HepG2 (cell line): ENCODE data around the gene IGFALS. TPM values are rescaled to one million over a fixed set of nuclear protein-coding genes. Genes with fewer than 3 reads are reported as not detected.

ENCODE experiments used
- ATAC-seq: fragments of 200-7000 bp; cut with Tn5 transposase; 3 replicates; pipeline ENCODE4 v1.9.1; 2020; ENCODE audit warnings: mild to moderate bottlenecking, moderate library complexity
- BruUV-seq: library from RNA; stranded (reverse); fragments of 400-500 nt; replicated peaks from 2 replicates; lab custom pipeline; 2021; lab: Mats Ljungman, UMichigan
- CTCF ChIA-PET: fragments of 300-600 bp; formaldehyde crosslinking; extraction: SDS; loops from one replicate; lab custom pipeline; 2021; ENCODE audit warnings: low total read pairs, inconsistent platforms, low intra/inter-chr PET ratio; lab: Yijun Ruan, JAX
- POLR2A ChIA-PET: fragments of 350-600 bp; sonication (Branson Sonifier 250); formaldehyde crosslinking; loops from one replicate; lab custom pipeline; 2020; ENCODE audit warnings: antibody characterized with exemption, inconsistent platforms; lab: Yijun Ruan, JAX
- DNase-seq: peaks from one replicate; pipeline ENCODE4 v3.0.0-alpha.2; 2015; ENCODE audit warnings: low spot score
- FAIRE-seq: peaks from 3 replicates; lab custom pipeline; 2011; peaks lifted over from hg19 to GRCh38; lab: Jason Lieb, UNC
- H2AFZ ChIP-seq: one replicate; pipeline ENCODE4 v1.6.1; 2011; ENCODE audit warnings: low read length, inconsistent platforms
- H3K27ac ChIP-seq: fragments of 300-600 bp; 3 replicates; pipeline ENCODE4 v1.8.0; 2011; ENCODE audit warnings: mixed run types, mild to moderate bottlenecking, mixed read lengths, low read length, inconsistent platforms; ENCODE audit not compliant: insufficient read depth; ENCODE audit errors: extremely low read length
- H3K27me3 ChIP-seq, 2 experiments: fragments of 200-600 bp in 1 of 2; 2 replicates in 1 of 2; 3 replicates in 1 of 2; pipeline versions ENCODE4 v1.6.0 to v1.8.0; 2011; ENCODE audit warnings: low read length in 2 of 2, mild to moderate bottlenecking in 2 of 2, moderate library complexity in 2 of 2, inconsistent platforms in 1 of 2; ENCODE audit not compliant: insufficient read depth in 2 of 2, control insufficient read depth in 1 of 2
- H3K36me3 ChIP-seq, 2 experiments: fragments of 200-600 bp in 1 of 2; replicated peaks in 1 of 2; 2 replicates in 1 of 2; 3 replicates in 1 of 2; pipeline versions ENCODE4 v1.5.1 to v1.8.0; 2011; ENCODE audit warnings: low read length in 2 of 2, inconsistent platforms in 1 of 2; ENCODE audit not compliant: insufficient read depth in 2 of 2, control insufficient read depth in 1 of 2
- H3K4me1 ChIP-seq: 2 replicates; pipeline ENCODE4 v1.5.1; 2012; ENCODE audit warnings: low read length, inconsistent platforms; ENCODE audit not compliant: insufficient read depth
- H3K4me2 ChIP-seq: 2 replicates; pipeline ENCODE4 v1.6.0; 2011; ENCODE audit warnings: low read depth, low read length, inconsistent platforms
- H3K4me3 ChIP-seq, 3 experiments: fragments of 200-600 bp in 1 of 3; sonication (generic), shearing (Covaris generic) in 1 of 3; replicated peaks in 1 of 3; 2 replicates each; pipeline ENCODE4 v1.5.1; 2011 to 2016; ENCODE audit warnings: low read length in 3 of 3, inconsistent platforms in 2 of 3, low read depth in 2 of 3, mild to moderate bottlenecking in 2 of 3, control low read depth in 1 of 3, mixed read lengths in 1 of 3; ENCODE audit not compliant: insufficient read depth in 1 of 3
- H3K79me2 ChIP-seq: one replicate; pipeline ENCODE4 v1.6.1; 2011; ENCODE audit warnings: low read length, inconsistent platforms; ENCODE audit not compliant: insufficient read depth
- H3K9ac ChIP-seq: 2 replicates; pipeline ENCODE4 v1.6.0; 2011; ENCODE audit warnings: mild to moderate bottlenecking, low read depth, low read length, inconsistent platforms; ENCODE audit not compliant: insufficient read depth
- H3K9me3 ChIP-seq: 2 replicates; pipeline ENCODE4 v1.5.1; 2012; ENCODE audit warnings: mild to moderate bottlenecking, low read length
- H4K20me1 ChIP-seq: 2 replicates; pipeline ENCODE4 v1.6.0; 2011; ENCODE audit warnings: inconsistent platforms, mild to moderate bottlenecking, low read length, moderate library complexity; ENCODE audit not compliant: insufficient read depth
- ARID2 ChIP-seq: sonication (generic); formaldehyde crosslinking; IDR thresholded peaks from 2 replicates; pipeline ENCODE4 v1.8.1; 2022; ENCODE audit warnings: mild to moderate bottlenecking, missing genetic modification reagents, borderline replicate concordance
- ARID5B ChIP-seq: IDR thresholded peaks from 2 replicates; pipeline ENCODE4 v1.4.0; 2020; ENCODE audit warnings: mild to moderate bottlenecking, missing genetic modification reagents
- CBX2 ChIP-seq, 2 experiments: fragments of 200-600 bp in 1 of 2; sonication (generic); formaldehyde crosslinking in 1 of 2; IDR thresholded peaks; 2 replicates each; pipeline versions ENCODE4 v1.7.0 to v1.8.1; 2018 to 2022; ENCODE audit warnings: low read depth in 2 of 2, low read length in 1 of 2, mild to moderate bottlenecking in 1 of 2, missing genetic modification reagents in 1 of 2
- FOXA1 ChIP-seq, 2 experiments: fragments of 450-650 bp in 1 of 2; sonication (generic) in 1 of 2; formaldehyde crosslinking in 1 of 2; IDR thresholded peaks; 2 replicates each; pipeline versions ENCODE4 v1.4.0 to v1.6.1; 2016 to 2020; ENCODE audit warnings: missing genetic modification reagents in 1 of 2
- MATR3 ChIP-seq: sonication (generic); formaldehyde crosslinking; IDR thresholded peaks from 2 replicates; pipeline ENCODE4 v1.4.0; 2020; ENCODE audit warnings: missing genetic modification reagents
- NFATC3 ChIP-seq: sonication (generic); formaldehyde crosslinking; IDR thresholded peaks from 2 replicates; pipeline ENCODE4 v1.5.1; 2020; ENCODE audit warnings: mild to moderate bottlenecking, missing genetic modification reagents
- NFKBIZ ChIP-seq: IDR thresholded peaks from 2 replicates; pipeline ENCODE4 v1.6.1; 2018; ENCODE audit warnings: missing genetic modification reagents, missing compliant biosample characterization
- NR2F1 ChIP-seq, 2 experiments: fragments of 450-650 bp in 1 of 2; formaldehyde crosslinking in 1 of 2; IDR thresholded peaks; 2 replicates each; pipeline versions ENCODE4 v1.5.0 to v1.6.1; 2016 to 2020; ENCODE audit warnings: mild to moderate bottlenecking in 1 of 2, missing compliant biosample characterization in 1 of 2, missing genetic modification reagents in 1 of 2, moderate library complexity in 1 of 2
- PHF20 ChIP-seq: sonication (generic); formaldehyde crosslinking; IDR thresholded peaks from 2 replicates; pipeline ENCODE4 v1.5.0; 2020; ENCODE audit warnings: mild to moderate bottlenecking, missing genetic modification reagents
- POLR2A ChIP-seq, 2 experiments: IDR thresholded peaks; 2 replicates each; pipeline ENCODE4 v1.6.1; 2011; ENCODE audit warnings: low read depth in 2 of 2, low read length in 2 of 2, mild to moderate bottlenecking in 1 of 2, moderate library complexity in 1 of 2; ENCODE audit not compliant: insufficient read depth in 1 of 2
- TRAFD1 ChIP-seq: sonication (generic); formaldehyde crosslinking; IDR thresholded peaks from 2 replicates; pipeline ENCODE4 v1.5.1; 2020; ENCODE audit warnings: missing genetic modification reagents, mild to moderate bottlenecking, borderline replicate concordance
- U2AF2 ChIP-seq: fragments of 200-400 bp; formaldehyde crosslinking; IDR thresholded peaks from 2 replicates; pipeline ENCODE4 v1.6.1; 2017; ENCODE audit warnings: low read depth, mild to moderate bottlenecking, low read length
- ZBTB10 ChIP-seq: sonication (generic); formaldehyde crosslinking; IDR thresholded peaks from 2 replicates; pipeline ENCODE4 v1.4.0; 2020; ENCODE audit warnings: missing genetic modification reagents, borderline replicate concordance
- ZNF577 ChIP-seq: sonication (generic); formaldehyde crosslinking; IDR thresholded peaks from 2 replicates; pipeline ENCODE4 v1.4.0; 2020; ENCODE audit warnings: mild to moderate bottlenecking, low read depth, missing genetic modification reagents, borderline replicate concordance
- WGBS: methylation state at CpG from one replicate; pipeline ENCODE4 v1.1.6; 2017; ENCODE audit warnings: low lambda C conversion rate; 5-methylcytosine and 5-hydroxymethylcytosine counted together
- in situ Hi-C: cut with HindIII; loops from 2 replicates; pipeline ENCODE4 v1.10.0; 2017; ENCODE audit warnings: low pct_unique_long_range_greater_than_20kb; ENCODE audit not compliant: extremely low pct_ligation_motif_present
- intact Hi-C: fragments of 100-400 bp; cut with micrococcal nuclease; formaldehyde crosslinking; loops from one replicate; pipeline ENCODE4 v1.10.0; 2022; ENCODE audit not compliant: unreplicated experiment
- polyA plus RNA-seq, 8 experiments: library from polyadenylated mRNA; depleted of rRNA in 3 of 8; stranded (reverse) in 7 of 8; unstranded in 1 of 8; fragments of >200 nt; fragmentation: Illumina TruSeq in 4 of 8; extraction: Trizol in 4 of 8; gene quantifications; 2 replicates each; pipeline versions ENCODE4 v1.2.1 to v1.2.3, GENCODE V29; 2011 to 2016; ENCODE audit warnings: low read depth in 4 of 8, missing spikeins in 1 of 8, mixed read lengths in 1 of 8; ENCODE audit not compliant: insufficient read depth in 1 of 8
- total RNA-seq, 5 experiments: library from RNA; depleted of rRNA; stranded (reverse); fragments of >200 nt; fragmentation: Illumina TruSeq; extraction: Trizol; gene quantifications; 2 replicates each; pipeline ENCODE4 v1.2.3, GENCODE V29; 2016; ENCODE audit warnings: low read depth in 1 of 5

IGFALS gene
- total and polyA plus RNA-seq, 2 of the 13 experiments (the other 11 are each of a cell fraction or from before 2014, with no cell fraction given) = 0.34 to 2.4 TPM

GRCh38 chr16:1822801-1823200, 29.3 kb upstream of the IGFALS start:
- Histone ChIP-seq H3K4me1 (peaks cover 24% of the 10 kb centered on the region), H3K4me3 (no peak overlapping the region), H3K36me3 (peaks cover 11 to 30% of the 10 kb centered on the region in 2 experiments; a peak in 4 of 5 replicates), H3K27me3 (no peaks in the 10 kb centered on the region; a peak in 1 of 5 replicates), H4K20me1 (no peaks in the 10 kb centered on the region; the same call in 1 of the 2 replicates), H3K9me3 (no peaks in the 10 kb centered on the region), H3K9ac (no peak overlapping the region), H3K4me2 (no peak overlapping the region), H2AFZ (no peak overlapping the region), H3K27ac (no peak overlapping the region), H3K79me2 (peaks cover 28% of the 10 kb centered on the region)
- ChIA-PET POLR2A (interaction anchor here (2.5 kb wide), 1 partner anchor 47 kb away, joined by 10 read pairs; no protein-coding TSS in a partner anchor), CTCF (no interaction called here)
- 99% methylated on average over 4 of the region's 16 CpGs for WGBS
- FAIRE-seq (no peak), ATAC-seq (no peak), DNase-seq (no peak)
- intact Hi-C loops (no loop called here), in situ Hi-C loops (loop anchor here (5.0 kb wide), 1 partner anchor 40 kb away; the partner anchor contains the start of genes NUBP2 and SPSB3)
- no TSS peak for BruUV-seq
- TF ChIP-seq NFATC3 (CRISPR knock-in tag) = no peak
- TF ChIP-seq NFKBIZ (CRISPR knock-in tag) = no peak
- TF ChIP-seq ARID5B (CRISPR knock-in tag) = no peak
- TF ChIP-seq ZNF577 (CRISPR knock-in tag) = no peak
- no peak for TF ChIP-seq NR2F1 (CRISPR knock-in tag; IDR thresholded peaks at IDR 0.05)
- TF ChIP-seq U2AF2 = no peak
- TF ChIP-seq PHF20 (CRISPR knock-in tag) = no peak
- no peak for TF ChIP-seq POLR2A (IDR thresholded peaks at IDR 0.05; ENCODE audit: insufficient read depth in 1 of 2, low read depth in 2 of 2, low read length in 2 of 2)
- TF ChIP-seq ARID2 (CRISPR knock-in tag) = no peak
- TF ChIP-seq FOXA1 (IDR thresholded peaks at IDR 0.05) = no peak
- TF ChIP-seq FOXA1 (CRISPR knock-in tag; IDR thresholded peaks at IDR 0.05) = no peak
- TF ChIP-seq ZBTB10 (CRISPR knock-in tag) = no peak
- TF ChIP-seq TRAFD1 (CRISPR knock-in tag) = no peak
- TF ChIP-seq MATR3 = no peak
- TF ChIP-seq CBX2 (IDR thresholded peaks at IDR 0.05; ENCODE audit: low read depth, low read length) = no peak
- TF ChIP-seq CBX2 (CRISPR knock-in tag; IDR thresholded peaks at IDR 0.05; ENCODE audit: low read depth) = no peak
